CD4-positive, alpha-beta memory T cell (primary cell): ENCODE measurements around the gene CDV3. TPM values are rescaled to one million over a fixed set of nuclear protein-coding genes. Genes with fewer than 3 reads are reported as not detected.
"Not testable (repeated sequence)": the region's sequence is repeated elsewhere in the genome, so short reads cannot be mapped to it uniquely, and the experiment has no call there.

ENCODE experiments used
- CTCF ChIA-PET: fragments of 350-600 bp; sonication (Branson Sonifier 250); formaldehyde crosslinking; loops from one replicate; lab custom pipeline; 2021; ENCODE audit warnings: inconsistent platforms; ENCODE audit not compliant: partially characterized antibody; lab: Charles Lee
- POLR2A ChIA-PET: fragments of 350-600 bp; sonication (Branson Sonifier 250); formaldehyde crosslinking; loops from one replicate; lab custom pipeline; 2021; ENCODE audit not compliant: partially characterized antibody; lab: Charles Lee
- DNase-seq, 5 donors: peaks; one replicate each; pipeline versions ENCODE4 v3.0.0 to v3.0.0-alpha.2; 2020 to 2022; ENCODE audit warnings: mixed read lengths in 1 of 5
- H3K27ac ChIP-seq: one replicate; pipeline ENCODE4 v1.7.0; 2013; ENCODE audit warnings: low read depth, low read length
- H3K27me3 ChIP-seq: 2 replicates; pipeline ENCODE4 v1.7.0; 2013; ENCODE audit warnings: mild to moderate bottlenecking, low read length, moderate library complexity; ENCODE audit not compliant: insufficient read depth
- H3K36me3 ChIP-seq: 2 replicates; pipeline ENCODE4 v1.7.0; 2013; ENCODE audit warnings: mild to moderate bottlenecking, low read length, moderate library complexity; ENCODE audit not compliant: insufficient read depth
- H3K4me1 ChIP-seq: 2 replicates; pipeline ENCODE4 v1.7.0; 2013; ENCODE audit warnings: mild to moderate bottlenecking, low read length, moderate library complexity; ENCODE audit not compliant: insufficient read depth
- H3K4me3 ChIP-seq, 2 donors: one replicate each; pipeline ENCODE4 v1.7.0; 2013; ENCODE audit warnings: low read length in 2 of 2, mild to moderate bottlenecking in 1 of 2
- H3K9me3 ChIP-seq, 2 donors: one replicate each; pipeline ENCODE4 v1.7.0; 2013; ENCODE audit warnings: low read length in 2 of 2, control low read depth in 1 of 2; ENCODE audit not compliant: control insufficient read depth in 1 of 2
- H3K27ac Mint-ChIP-seq, 7 donors: one replicate each; pipeline ENCODE4 v1.8.0; 2020 to 2021; ENCODE audit warnings: mixed read lengths in 7 of 7, mild to moderate bottlenecking in 6 of 7, inconsistent platforms in 3 of 7, moderate library complexity in 3 of 7
- H3K27me3 Mint-ChIP-seq, 2 donors: one replicate each; pipeline ENCODE4 v1.8.0; 2020 to 2021; ENCODE audit warnings: mixed read lengths in 2 of 2
- H3K36me3 Mint-ChIP-seq, 2 donors: one replicate each; pipeline ENCODE4 v1.8.0; 2020 to 2021; ENCODE audit warnings: mixed read lengths in 2 of 2, inconsistent platforms in 1 of 2, mild to moderate bottlenecking in 1 of 2
- H3K4me1 Mint-ChIP-seq, 4 donors: one replicate each; pipeline ENCODE4 v1.8.0; 2020 to 2021; ENCODE audit warnings: mixed read lengths in 4 of 4, mild to moderate bottlenecking in 1 of 4
- H3K4me3 Mint-ChIP-seq, 8 donors: one replicate each; pipeline ENCODE4 v1.8.0; 2020 to 2021; ENCODE audit warnings: mixed read lengths in 8 of 8, mild to moderate bottlenecking in 7 of 8, moderate library complexity in 6 of 8, inconsistent platforms in 3 of 8
- H3K9me3 Mint-ChIP-seq, 8 donors: one replicate each; pipeline ENCODE4 v1.8.0; 2020 to 2021; ENCODE audit warnings: mixed read lengths in 8 of 8, mild to moderate bottlenecking in 5 of 8, inconsistent platforms in 3 of 8, moderate library complexity in 1 of 8
- intact Hi-C: fragments of 100-400 bp; cut with micrococcal nuclease; formaldehyde crosslinking; loops from one replicate; pipeline ENCODE4 v1.15.1; 2023
- polyA plus RNA-seq, 2 donors: library from polyadenylated mRNA; unstranded; fragments of 300-500 nt; fragmentation: Illumina TruSeq; gene quantifications; one replicate each; pipeline ENCODE4 v1.2.3, GENCODE V29; 2021
- total RNA-seq, 2 experiments: library from RNA; stranded (reverse); gene quantifications; one replicate each; pipeline ENCODE4 v1.2.3, GENCODE V29; 2021

Gene CDV3
- total RNA-seq (100 to 1,000 TPM; 208 to 212 TPM), polyA plus RNA-seq (10 to 100 TPM; 33.5 to 80.5 TPM)

GRCh38 chr3:133573629-133574194, at the start of gene CDV3:
CDV3 (plus strand) TSS chr3:133573686; CDS start chr3:133574045, 359 bp downstream.
- Mint-ChIP-seq H3K9me3 (no peaks in the 10 kb centered on the region), H3K27ac (peak within 1 kb of the TSS; percentile 97 to 99 (median 99)), H3K4me3 (peak within 1 kb of the TSS; percentile 90 to 99 (median 95)), H3K4me1 (peaks cover 42 to 63% (median 53%) of the 10 kb centered on the region in 4 donors), H3K27me3 (no peaks in the 10 kb centered on the region), H3K36me3 (peaks cover 29 to 44% of the 10 kb centered on the region in 2 donors)
- ChIA-PET CTCF (interaction anchor here (1.0 to 8.0 kb wide), 11 partner anchors 16 to 913 kb away, joined by 3 to 123 read pairs (median 4); no protein-coding TSS in a partner anchor), POLR2A (interaction anchor here (0.6 to 6.0 kb wide), 26 partner anchors 9 to 1156 kb away, joined by 3 to 89 read pairs (median 4); partner anchors contain the start of genes ANAPC13, CEP63, DNAJC13 and NPHP3)
- no peaks in the 10 kb centered on the region for H3K27me3 ChIP-seq
- peaks cover 52% of the 10 kb centered on the region for H3K4me1 ChIP-seq
- peaks cover 16% of the 10 kb centered on the region for H3K36me3 ChIP-seq
- H3K27ac ChIP-seq: peak within 1 kb of the TSS; percentile 90
- DNase-seq: no peak
- peak within 1 kb of the TSS; percentile 77 to 88 for H3K4me3 ChIP-seq
- no peaks in the 10 kb centered on the region for H3K9me3 ChIP-seq
- intact Hi-C loops: loop anchor here (1.0 to 5.0 kb wide), 9 partner anchors 67 to 1156 kb away; partner anchors contain the start of genes CEP63, DNAJC13, NPHP3 and SRPRB

- H3K4me1 Mint-ChIP-seq, H3K9me3 Mint-ChIP-seq: not testable (repeated sequence)
Measured at GRCh38 chr3:133523758-133524157, 49.7 kb upstream of the CDV3 start.

GRCh38 chr3:133525435-133525834, 48.1 kb upstream of the CDV3 start:
- Histone ChIP-seq H3K9me3 (no peaks in the 10 kb centered on the region), H3K27me3 (no peaks in the 10 kb centered on the region), H3K36me3 (no peaks in the 10 kb centered on the region), H3K27ac (no peak overlapping the region), H3K4me1 (no peaks in the 10 kb centered on the region), H3K4me3 (no peak overlapping the region)
- ChIA-PET POLR2A (no interaction called here), CTCF (interaction anchor here (0.9 kb wide), 1 partner anchor 69 kb away, joined by 3 read pairs; no protein-coding TSS in a partner anchor)
- intact Hi-C loops: no loop called here
- DNase-seq: no peak
- H3K27ac Mint-ChIP-seq: no peak overlapping the region
- peaks cover 0 to 7% (median 3%) of the 10 kb centered on the region in 8 donors for H3K9me3 Mint-ChIP-seq
- H3K36me3 Mint-ChIP-seq: no peaks in the 10 kb centered on the region
- no peaks in the 10 kb centered on the region for H3K4me1 Mint-ChIP-seq
- no peak overlapping the region for H3K4me3 Mint-ChIP-seq
- H3K27me3 Mint-ChIP-seq: no peaks in the 10 kb centered on the region

More at GRCh38 chr3:133523758-133524157, 49.7 kb upstream of the CDV3 start:
- H3K4me1 ChIP-seq, H3K27me3 ChIP-seq, H3K27ac Mint-ChIP-seq, intact Hi-C loops, H3K27ac ChIP-seq, CTCF ChIA-PET, H3K4me3 ChIP-seq, H3K27me3 Mint-ChIP-seq, H3K36me3 Mint-ChIP-seq, DNase-seq, POLR2A ChIA-PET, H3K4me3 Mint-ChIP-seq, H3K36me3 ChIP-seq, H3K9me3 ChIP-seq: not testable (repeated sequence)

GRCh38 chr3:133527081-133527715, 46.3 kb upstream of the CDV3 start:
- Mint-ChIP-seq H3K4me1 (no peaks in the 10 kb centered on the region), H3K27ac (no peak overlapping the region), H3K27me3 (no peaks in the 10 kb centered on the region), H3K4me3 (no peak overlapping the region), H3K36me3 (no peaks in the 10 kb centered on the region), H3K9me3 (peaks cover 0 to 7% (median 3%) of the 10 kb centered on the region in 8 donors)
- intact Hi-C loops: no loop called here
- ChIA-PET CTCF (no interaction called here), POLR2A (no interaction called here)
- Histone ChIP-seq H3K4me3 (no peak overlapping the region), H3K36me3 (no peaks in the 10 kb centered on the region), H3K9me3 (no peaks in the 10 kb centered on the region), H3K27me3 (no peaks in the 10 kb centered on the region), H3K4me1 (no peaks in the 10 kb centered on the region), H3K27ac (no peak overlapping the region)
- no peak for DNase-seq

GRCh38 chr3:133529809-133530208, 43.7 kb upstream of the CDV3 start:
- Mint-ChIP-seq H3K9me3 (peaks cover 0 to 7% (median 3%) of the 10 kb centered on the region in 8 donors), H3K27ac (no peak overlapping the region), H3K4me3 (no peak overlapping the region), H3K36me3 (no peaks in the 10 kb centered on the region), H3K27me3 (no peaks in the 10 kb centered on the region), H3K4me1 (no peaks in the 10 kb centered on the region)
- intact Hi-C loops: no loop called here
- no peak for DNase-seq
- no peak overlapping the region for H3K27ac ChIP-seq
- H3K4me3 ChIP-seq: no peak overlapping the region
- no peaks in the 10 kb centered on the region for H3K36me3 ChIP-seq
- CTCF ChIA-PET: no interaction called here
- POLR2A ChIA-PET: interaction anchor here (0.6 kb wide), 1 partner anchor 60 kb away, joined by 3 read pairs; no protein-coding TSS in a partner anchor
- no peaks in the 10 kb centered on the region for H3K27me3 ChIP-seq
- H3K9me3 ChIP-seq: no peaks in the 10 kb centered on the region
- H3K4me1 ChIP-seq: no peaks in the 10 kb centered on the region

- intact Hi-C loops: no loop called here
- POLR2A ChIA-PET: no interaction called here
- CTCF ChIA-PET: no interaction called here
- Mint-ChIP-seq H3K4me3 (no peak overlapping the region), H3K27me3 (peaks cover 0 to 3% of the 10 kb centered on the region in 2 donors), H3K4me1 (no peaks in the 10 kb centered on the region), H3K36me3 (no peaks in the 10 kb centered on the region), H3K9me3 (peaks cover 0 to 7% (median 3%) of the 10 kb centered on the region in 8 donors), H3K27ac (no peak overlapping the region)
- Histone ChIP-seq H3K36me3 (no peaks in the 10 kb centered on the region), H3K4me1 (no peaks in the 10 kb centered on the region), H3K27me3 (no peaks in the 10 kb centered on the region), H3K9me3 (no peaks in the 10 kb centered on the region), H3K27ac (no peak overlapping the region), H3K4me3 (no peak overlapping the region)
- no peak for DNase-seq
Measured at GRCh38 chr3:133531981-133532380, 41.5 kb upstream of the CDV3 start.

- no peak overlapping the region for H3K4me3 Mint-ChIP-seq
- H3K27me3 Mint-ChIP-seq: peaks cover 0 to 4% of the 10 kb centered on the region in 2 donors
- H3K4me3 ChIP-seq: no peak overlapping the region
- no peak overlapping the region for H3K27ac ChIP-seq
- no peaks in the 10 kb centered on the region for H3K9me3 ChIP-seq
- no peaks in the 10 kb centered on the region for H3K36me3 Mint-ChIP-seq
- no peaks in the 10 kb centered on the region for H3K27me3 ChIP-seq
- H3K9me3 Mint-ChIP-seq: peaks cover 0 to 9% (median 5%) of the 10 kb centered on the region in 8 donors
- POLR2A ChIA-PET: no interaction called here
- CTCF ChIA-PET: no interaction called here
- no peak for DNase-seq
- intact Hi-C loops: no loop called here
- no peaks in the 10 kb centered on the region for H3K4me1 Mint-ChIP-seq
- no peak overlapping the region for H3K27ac Mint-ChIP-seq
- no peaks in the 10 kb centered on the region for H3K36me3 ChIP-seq
- no peaks in the 10 kb centered on the region for H3K4me1 ChIP-seq
Measured at GRCh38 chr3:133532951-133533350, 40.5 kb upstream of the CDV3 start.
